ENCODE results near the gene NME7. TPM values are rescaled to one million over a fixed set of nuclear protein-coding genes. Genes with fewer than 3 reads are reported as not detected.
"Not testable (repeated sequence)": the region's sequence is repeated elsewhere in the genome, so short reads cannot be mapped to it uniquely, and the experiment has no call there.

Gene NME7, protein sequence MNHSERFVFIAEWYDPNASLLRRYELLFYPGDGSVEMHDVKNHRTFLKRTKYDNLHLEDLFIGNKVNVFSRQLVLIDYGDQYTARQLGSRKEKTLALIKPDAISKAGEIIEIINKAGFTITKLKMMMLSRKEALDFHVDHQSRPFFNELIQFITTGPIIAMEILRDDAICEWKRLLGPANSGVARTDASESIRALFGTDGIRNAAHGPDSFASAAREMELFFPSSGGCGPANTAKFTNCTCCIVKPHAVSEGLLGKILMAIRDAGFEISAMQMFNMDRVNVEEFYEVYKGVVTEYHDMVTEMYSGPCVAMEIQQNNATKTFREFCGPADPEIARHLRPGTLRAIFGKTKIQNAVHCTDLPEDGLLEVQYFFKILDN
- polyA plus RNA-seq (2012; ENCODE audit: low read depth, missing spikeins): 16.7 TPM

DNA sequence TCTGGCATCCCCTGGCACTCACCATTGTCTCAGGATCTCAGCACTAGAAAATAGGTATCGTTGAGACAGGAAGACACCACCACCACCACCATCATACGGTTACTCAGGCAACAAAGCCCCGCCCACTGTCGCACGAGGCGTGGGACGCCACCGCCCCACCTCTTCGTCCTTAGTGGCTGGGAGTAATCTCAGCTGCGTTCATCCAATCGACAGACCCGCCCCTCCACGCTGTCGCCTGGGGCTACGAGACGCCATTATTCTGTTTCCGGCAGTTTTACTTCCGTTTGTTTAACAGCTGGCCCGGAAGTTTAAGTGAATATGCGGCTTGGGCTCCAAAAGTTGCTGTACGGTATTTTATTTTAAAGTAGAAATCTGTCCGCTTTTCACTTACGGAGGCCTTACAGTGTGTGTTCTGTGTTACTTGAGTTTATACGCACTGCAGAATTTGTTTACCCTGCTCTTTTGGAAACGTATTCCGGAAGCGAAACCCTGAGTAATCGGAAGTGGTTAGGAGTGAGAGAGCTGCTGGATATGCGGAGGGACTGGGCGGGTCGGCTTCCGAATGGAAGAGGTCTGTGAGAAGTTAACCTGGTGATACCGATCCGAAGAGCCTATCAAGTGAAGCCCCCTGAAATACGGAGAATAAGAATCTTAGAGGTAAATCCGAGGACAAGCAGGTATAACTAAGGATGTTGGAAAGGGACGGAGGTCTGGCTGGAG is at the start of gene NME7, which contains the start of gene BLZF1:
Gene NME7, minus strand, starts transcription at position 112 of the 720 bp plus-strand sequence. Its CDS starts 87 bp downstream, at position 25.
Gene BLZF1, plus strand, starts transcription at position 510 of the 720 bp plus-strand sequence. CDS start 1,328 bp downstream, outside the sequence.
- TF ChIP-seq SPI1 (IDR thresholded peaks at IDR 0.05; ENCODE audit: low read depth, low read length): peak; percentile 59
- TF ChIP-seq POU2F2 (IDR thresholded peaks at IDR 0.05; ENCODE audit: low read depth, low read length): no peak; the same call in none of the 2 replicates
- peak; percentile 50; the same call in 1 of the 2 replicates for TF ChIP-seq POLR2A (IDR thresholded peaks at IDR 0.05; ENCODE audit: low read depth, low read length)
- DNase-seq (ENCODE audit: insufficient read length, low spot score): peak; percentile 39
- FAIRE-seq: peak; percentile 100

GRCh38 chr1:169414952-169415351 is 47.4 kb upstream of the NME7 start:
- no peak for TF ChIP-seq TAF1 (IDR thresholded peaks at IDR 0.05; ENCODE audit: low read depth, low read length)
- FAIRE-seq: no peak
- DNase-seq (ENCODE audit: insufficient read length, low spot score): no peak

GRCh38 chr1:169408340-169408739 is 40.7 kb upstream of the NME7 start:
- not testable (repeated sequence) for DNase-seq (ENCODE audit: insufficient read length, low spot score); FAIRE-seq

GRCh38 chr1:169402578-169402977 is 35.0 kb upstream of the NME7 start:
- DNase-seq (ENCODE audit: insufficient read length, low spot score); FAIRE-seq: not testable (repeated sequence)

DNA sequence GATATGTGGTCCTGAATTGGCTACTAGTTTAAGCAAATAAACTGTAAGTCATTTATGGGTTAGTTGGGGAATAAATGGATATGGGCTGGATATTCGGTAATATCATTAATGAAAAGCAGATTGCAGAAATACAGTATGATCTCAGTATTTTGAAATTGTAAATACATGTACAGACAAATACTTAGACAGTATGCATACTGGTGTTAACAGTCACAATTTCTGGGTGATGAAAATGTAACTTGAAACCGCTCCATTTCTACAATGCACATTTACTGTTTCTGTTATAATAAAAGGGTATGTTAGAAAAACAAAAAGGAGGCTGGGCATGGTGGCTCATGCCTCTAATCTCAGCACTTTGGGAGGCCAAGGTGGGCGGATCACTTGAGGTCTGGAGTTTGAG is 28.4 kb upstream of the NME7 start:
- TF ChIP-seq POLR2AphosphoS5 (IDR thresholded peaks at IDR 0.05; ENCODE audit: low read depth, low read length): no peak
- FAIRE-seq: no peak
- DNase-seq (ENCODE audit: insufficient read length, low spot score): no peak

DNA sequence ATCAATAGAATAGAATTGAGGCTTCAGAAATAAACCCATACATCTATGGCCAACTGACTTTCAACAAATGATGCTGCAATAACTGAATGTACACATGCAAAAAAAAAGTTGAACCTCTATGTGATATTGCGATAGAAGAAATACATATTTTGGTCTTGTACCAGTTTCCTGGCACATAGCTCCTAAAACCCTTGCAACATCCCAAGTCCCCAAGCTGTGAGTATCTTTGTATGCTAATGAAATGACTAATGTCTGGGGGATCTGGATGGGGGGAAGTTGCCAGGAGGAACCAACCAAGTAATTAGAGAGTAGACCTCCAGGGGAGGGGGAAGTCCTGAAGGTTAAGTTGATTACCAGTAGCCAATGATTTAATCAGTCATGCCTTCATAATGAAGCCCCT is 24.8 kb upstream of the NME7 start:
- no peak for FAIRE-seq

DNA sequence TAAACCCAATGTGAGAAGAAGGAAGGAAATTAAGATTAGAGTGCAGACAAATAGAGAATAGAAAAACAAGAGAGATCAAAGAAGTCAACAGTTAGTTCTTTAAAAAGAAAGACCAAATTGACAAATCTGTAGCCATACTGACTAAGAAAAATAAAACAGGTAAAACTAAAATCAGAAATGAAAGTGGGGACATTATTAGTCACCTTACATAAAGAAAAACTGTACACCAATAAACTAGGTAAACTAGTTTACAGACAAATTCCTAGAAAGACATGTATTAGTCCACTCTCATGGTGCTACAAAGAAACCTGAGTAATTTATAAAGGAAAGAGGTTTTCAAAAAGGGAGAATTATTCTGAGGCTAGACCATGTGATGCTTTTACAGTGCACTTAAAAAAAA is 22.7 kb upstream of the NME7 start:
- TF ChIP-seq SPI1 (IDR thresholded peaks at IDR 0.05; ENCODE audit: low read depth, low read length) (no peak), TAF1 (IDR thresholded peaks at IDR 0.05; ENCODE audit: low read depth, low read length) (no peak)
- no peak for FAIRE-seq
- no peak for DNase-seq (ENCODE audit: insufficient read length, low spot score)

More for the DNA sequence above, 24.8 kb upstream of the NME7 start:
- TF ChIP-seq TAF1 (IDR thresholded peaks at IDR 0.05; ENCODE audit: low read depth, low read length) (no peak), POU2F2 (IDR thresholded peaks at IDR 0.05; ENCODE audit: low read depth, low read length) (no peak), PAX5 (IDR thresholded peaks at IDR 0.05; ENCODE audit: insufficient read depth, low read length, severe bottlenecking) (no peak), POLR2A (IDR thresholded peaks at IDR 0.05; ENCODE audit: low read depth, low read length) (no peak), POLR2AphosphoS5 (IDR thresholded peaks at IDR 0.05; ENCODE audit: low read depth, low read length) (no peak), SPI1 (IDR thresholded peaks at IDR 0.05; ENCODE audit: low read depth, low read length) (no peak)
- no peak for DNase-seq (ENCODE audit: insufficient read length, low spot score)

DNA sequence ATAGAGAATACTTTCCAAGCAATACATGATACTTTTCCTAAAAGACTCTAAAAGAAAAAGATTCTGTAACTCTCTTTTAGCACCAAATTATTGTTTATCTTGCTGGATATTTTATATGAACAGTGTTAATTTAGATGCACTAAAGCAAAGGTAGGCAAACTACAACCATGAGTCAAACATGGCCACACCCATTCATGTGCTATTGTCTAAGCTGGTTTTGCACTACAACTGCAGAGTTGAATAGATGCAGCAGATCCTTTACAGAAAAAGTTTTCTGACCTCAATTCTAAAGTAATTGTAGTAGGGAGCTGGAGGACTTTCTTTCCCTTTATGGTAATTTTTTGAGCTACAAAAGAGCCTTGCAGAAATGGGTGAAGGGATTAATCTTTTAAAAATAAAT is 19.8 kb upstream of the NME7 start:
- DNase-seq (ENCODE audit: insufficient read length, low spot score) (no peak), FAIRE-seq (no peak)
- TF ChIP-seq POLR2A (IDR thresholded peaks at IDR 0.05; ENCODE audit: low read depth, low read length): no peak
- TF ChIP-seq PAX5 (IDR thresholded peaks at IDR 0.05; ENCODE audit: insufficient read depth, low read length, severe bottlenecking): no peak
- no peak for TF ChIP-seq POLR2AphosphoS5 (IDR thresholded peaks at IDR 0.05; ENCODE audit: low read depth, low read length)
- no peak for TF ChIP-seq POU2F2 (IDR thresholded peaks at IDR 0.05; ENCODE audit: low read depth, low read length)
- no peak for TF ChIP-seq SPI1 (IDR thresholded peaks at IDR 0.05; ENCODE audit: low read depth, low read length)
- TF ChIP-seq TAF1 (IDR thresholded peaks at IDR 0.05; ENCODE audit: low read depth, low read length): no peak

DNA sequence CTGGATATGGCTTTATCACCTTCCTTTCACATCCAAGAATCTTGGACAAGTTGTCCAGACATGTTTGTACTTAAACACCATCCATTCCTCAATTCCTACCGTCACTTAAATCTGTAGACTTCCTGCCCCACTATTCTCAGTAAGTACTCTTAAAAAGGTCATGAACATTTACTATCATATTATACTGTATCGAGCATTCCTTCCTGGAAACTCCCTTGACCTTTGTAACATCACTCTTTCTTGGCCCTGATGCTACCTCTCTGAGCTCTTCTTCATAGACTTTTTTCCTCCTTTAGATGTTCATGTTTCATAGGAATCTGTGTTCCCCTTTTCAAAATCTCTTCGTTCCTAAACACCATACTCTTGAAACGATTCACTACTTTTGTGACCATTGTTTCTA is 15.9 kb upstream of the NME7 start:
- TF ChIP-seq PAX5 (IDR thresholded peaks at IDR 0.05; ENCODE audit: insufficient read depth, low read length, severe bottlenecking): no peak
- no peak for FAIRE-seq
- DNase-seq (ENCODE audit: insufficient read length, low spot score): no peak

GRCh38 chr1:169381162-169381561 is 13.6 kb upstream of the NME7 start:
- FAIRE-seq: no peak
- TF ChIP-seq POU2F2 (IDR thresholded peaks at IDR 0.05; ENCODE audit: low read depth, low read length) (no peak), SPI1 (IDR thresholded peaks at IDR 0.05; ENCODE audit: low read depth, low read length) (no peak), PAX5 (IDR thresholded peaks at IDR 0.05; ENCODE audit: insufficient read depth, low read length, severe bottlenecking) (no peak), TAF1 (IDR thresholded peaks at IDR 0.05; ENCODE audit: low read depth, low read length) (no peak)
- no peak for DNase-seq (ENCODE audit: insufficient read length, low spot score)

DNA sequence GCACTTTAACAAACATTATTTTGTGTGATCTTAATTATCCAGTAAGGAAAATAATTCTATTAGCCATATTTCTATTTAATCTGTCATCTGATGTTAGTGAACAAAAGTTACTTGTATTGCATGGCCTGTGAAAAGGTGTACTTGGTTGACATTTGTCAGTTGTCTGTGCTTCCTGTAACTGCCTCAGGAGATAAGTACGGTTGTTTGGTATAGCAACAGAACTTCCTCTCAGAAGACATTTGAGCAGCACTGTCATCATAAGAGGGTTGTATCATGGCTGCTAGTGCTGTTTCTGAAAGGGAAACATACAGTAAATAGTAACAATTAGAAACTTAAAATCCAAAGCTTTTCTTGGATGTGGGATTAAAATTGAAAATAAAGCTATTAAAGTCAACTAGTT is 3.8 kb upstream of the NME7 start:
- TF ChIP-seq POLR2A (IDR thresholded peaks at IDR 0.05; ENCODE audit: low read depth, low read length) (no peak), TAF1 (IDR thresholded peaks at IDR 0.05; ENCODE audit: low read depth, low read length) (no peak), PAX5 (IDR thresholded peaks at IDR 0.05; ENCODE audit: insufficient read depth, low read length, severe bottlenecking) (no peak), POLR2AphosphoS5 (IDR thresholded peaks at IDR 0.05; ENCODE audit: low read depth, low read length) (no peak), POU2F2 (IDR thresholded peaks at IDR 0.05; ENCODE audit: low read depth, low read length) (no peak), SPI1 (IDR thresholded peaks at IDR 0.05; ENCODE audit: low read depth, low read length) (no peak)
- FAIRE-seq (peak; percentile 82), DNase-seq (ENCODE audit: insufficient read length, low spot score) (no peak)
